H1 (cell line): Measurements from ENCODE around the gene KIAA0513. TPM values are rescaled to one million over a fixed set of nuclear protein-coding genes. Genes with fewer than 3 reads are reported as not detected.
A peak's percentile ranks its signal among the peaks of the same experiment; 100 is the strongest.

Experiments used
- CTCF ChIA-PET: fragments of 300-600 bp; sonication (Branson Sonifier 250); formaldehyde crosslinking; loops from one replicate; lab custom pipeline; 2021; ENCODE audit not compliant: partially characterized antibody; lab: Charles Lee
- POLR2A ChIA-PET: fragments of 300-600 bp; sonication (Branson Sonifier 250); formaldehyde crosslinking; loops from one replicate; lab custom pipeline; 2021; ENCODE audit warnings: inconsistent platforms; ENCODE audit not compliant: partially characterized antibody; lab: Charles Lee
- DNase-seq, 2 experiments: peaks; one replicate each; pipeline versions ENCODE4 v3.0.0 to v3.0.0-alpha.2; 2010 to 2022; ENCODE audit warnings: low spot score in 2 of 2, low read depth in 1 of 2, mixed read lengths in 1 of 2
- FAIRE-seq: peaks from 2 replicates; lab custom pipeline; 2011; peaks lifted over from hg19 to GRCh38; lab: Jason Lieb, UNC
- H2AFZ ChIP-seq: 2 replicates; pipeline ENCODE4 v1.8.1; 2012; ENCODE audit warnings: low read length, inconsistent platforms
- H2AK5ac ChIP-seq: 2 replicates; pipeline ENCODE4 v1.6.1; 2013; ENCODE audit warnings: low read depth, low read length
- H2BK120ac ChIP-seq: replicated peaks from 2 replicates; pipeline ENCODE3; 2013; ENCODE audit warnings: low read depth, low read length, inconsistent platforms
- H2BK12ac ChIP-seq: 2 replicates; pipeline ENCODE4 v1.6.1; 2013; ENCODE audit warnings: low read depth, low read length
- H2BK15ac ChIP-seq: 2 replicates; pipeline ENCODE4 v1.6.1; 2013; ENCODE audit warnings: low read length
- H2BK20ac ChIP-seq: 2 replicates; pipeline ENCODE4 v1.6.1; 2013; ENCODE audit warnings: low read length
- H2BK5ac ChIP-seq: 2 replicates; pipeline ENCODE4 v1.6.1; 2013; ENCODE audit warnings: low read depth, low read length
- H3K14ac ChIP-seq: 2 replicates; pipeline ENCODE4 v1.6.1; 2013; ENCODE audit warnings: inconsistent platforms; ENCODE audit not compliant: insufficient read length
- H3K18ac ChIP-seq: 2 replicates; pipeline ENCODE4 v1.6.1; 2013; ENCODE audit warnings: low read length; ENCODE audit errors: extremely low read depth
- H3K23ac ChIP-seq: 2 replicates; pipeline ENCODE4 v1.6.1; 2013; ENCODE audit warnings: inconsistent platforms; ENCODE audit not compliant: insufficient read length
- H3K23me2 ChIP-seq: 2 replicates; pipeline ENCODE4 v1.6.1; 2013; ENCODE audit warnings: low read depth, low read length
- H3K27ac ChIP-seq: 2 replicates; pipeline ENCODE4 v1.6.1; 2011; ENCODE audit warnings: low read depth, low read length, inconsistent platforms
- H3K27me3 ChIP-seq, 4 experiments: replicated peaks in 1 of 4; 1 replicate in 1 of 4; 2 replicates in 3 of 4; pipeline versions ENCODE4 v1.6.1 to v1.8.1; 2011 to 2013; ENCODE audit warnings: low read length in 3 of 4, mild to moderate bottlenecking in 3 of 4, inconsistent platforms in 2 of 4, mixed read lengths in 2 of 4, moderate library complexity in 1 of 4; ENCODE audit not compliant: control insufficient read depth in 3 of 4, insufficient read depth in 3 of 4; ENCODE audit errors: extremely low read depth in 1 of 4
- H3K36me3 ChIP-seq, 4 experiments: 2 replicates each; pipeline versions ENCODE4 v1.6.1 to v1.8.1; 2011 to 2013; ENCODE audit warnings: mild to moderate bottlenecking in 4 of 4, low read length in 3 of 4, moderate library complexity in 2 of 4, control low read depth in 1 of 4, inconsistent platforms in 1 of 4; ENCODE audit not compliant: insufficient read depth in 4 of 4, control insufficient read depth in 2 of 4
- H3K4ac ChIP-seq: replicated peaks from 2 replicates; pipeline ENCODE3; 2013; ENCODE audit warnings: low read length, low read depth, mixed read lengths, inconsistent platforms; ENCODE audit not compliant: insufficient read length
- H3K4me1 ChIP-seq, 4 experiments: replicated peaks in 1 of 4; 1 replicate in 1 of 4; 2 replicates in 3 of 4; pipeline versions ENCODE4 v1.6.1 to v1.8.1; 2011 to 2013; ENCODE audit warnings: low read length in 3 of 4, inconsistent platforms in 2 of 4, mixed read lengths in 1 of 4; ENCODE audit not compliant: insufficient read depth in 4 of 4, control insufficient read depth in 3 of 4
- H3K4me2 ChIP-seq, 2 experiments: 2 replicates each; pipeline versions ENCODE4 v1.6.1 to v1.8.1; 2011 to 2013; ENCODE audit warnings: low read depth in 2 of 2, low read length in 2 of 2, control low read depth in 1 of 2, inconsistent platforms in 1 of 2, mild to moderate bottlenecking in 1 of 2; ENCODE audit not compliant: insufficient read depth in 1 of 2
- H3K4me3 ChIP-seq, 4 experiments: fragments of 200-600, 300-600 bp in 1 of 4; sonication (generic), shearing (Covaris generic), sonication (Bioruptor Twin) in 1 of 4; 2 replicates each; pipeline versions ENCODE4 v1.5.1 to v1.8.1; 2011 to 2016; ENCODE audit warnings: low read length in 4 of 4, low read depth in 3 of 4, control low read depth in 2 of 4, inconsistent platforms in 2 of 4, mild to moderate bottlenecking in 2 of 4, mixed read lengths in 1 of 4, moderate library complexity in 1 of 4; ENCODE audit not compliant: insufficient read depth in 2 of 4; ENCODE audit errors: extremely low read depth in 1 of 4
- H3K56ac ChIP-seq: replicated peaks from 2 replicates; pipeline ENCODE3; 2013; ENCODE audit warnings: low read depth, mild to moderate bottlenecking, mixed read lengths, low read length, inconsistent platforms; ENCODE audit not compliant: insufficient read length
- H3K79me1 ChIP-seq: 2 replicates; pipeline ENCODE4 v1.6.1; 2013; ENCODE audit warnings: low read depth, low read length, control low read depth
- H3K79me2 ChIP-seq, 2 experiments: 2 replicates each; pipeline versions ENCODE4 v1.6.1 to v1.8.1; 2012 to 2013; ENCODE audit warnings: low read length in 2 of 2, mild to moderate bottlenecking in 2 of 2, inconsistent platforms in 1 of 2; ENCODE audit not compliant: insufficient read depth in 2 of 2, control insufficient read depth in 1 of 2
- H3K9ac ChIP-seq, 4 experiments: replicated peaks in 1 of 4; 1 replicate in 1 of 4; 2 replicates in 3 of 4; pipeline versions ENCODE4 v1.6.1 to v1.8.1; 2011 to 2013; ENCODE audit warnings: low read depth in 3 of 4, low read length in 3 of 4, control low read depth in 2 of 4, mild to moderate bottlenecking in 2 of 4, moderate library complexity in 2 of 4, inconsistent platforms in 1 of 4; ENCODE audit errors: extremely low read depth in 1 of 4
- H3K9me3 ChIP-seq, 2 experiments: 2 replicates each; pipeline versions ENCODE4 v1.6.1 to v1.8.1; 2012 to 2013; ENCODE audit warnings: mild to moderate bottlenecking in 2 of 2, moderate library complexity in 2 of 2, control low read depth in 1 of 2, inconsistent platforms in 1 of 2, low read depth in 1 of 2, low read length in 1 of 2, mixed read lengths in 1 of 2; ENCODE audit not compliant: insufficient read depth in 2 of 2
- H4K20me1 ChIP-seq, 2 experiments: replicated peaks in 1 of 2; 2 replicates each; pipeline versions ENCODE3 to v1.8.1; 2011 to 2013; ENCODE audit warnings: inconsistent platforms in 2 of 2, low read length in 2 of 2, mild to moderate bottlenecking in 1 of 2; ENCODE audit not compliant: insufficient read depth in 2 of 2, control insufficient read depth in 1 of 2
- H4K5ac ChIP-seq: 2 replicates; pipeline ENCODE4 v1.6.1; 2013; ENCODE audit warnings: low read length, low read depth, mixed read lengths, inconsistent platforms; ENCODE audit not compliant: insufficient read length
- H4K8ac ChIP-seq: 2 replicates; pipeline ENCODE4 v1.8.0; 2013; ENCODE audit warnings: mild to moderate bottlenecking, moderate library complexity, low read length, inconsistent platforms; ENCODE audit not compliant: insufficient read depth; ENCODE audit errors: extremely low read depth
- H4K91ac ChIP-seq: replicated peaks from 2 replicates; pipeline ENCODE3; 2013; ENCODE audit warnings: low read length, mixed read lengths, inconsistent platforms; ENCODE audit not compliant: insufficient read length
- GTF2F1 ChIP-seq: IDR thresholded peaks from 2 replicates; pipeline ENCODE4 v1.6.1; 2012; ENCODE audit warnings: low read depth, low read length, improper control_type of control experiment, borderline replicate concordance
- HDAC2 ChIP-seq, 2 experiments: fragments of 300-600 bp in 1 of 2; sonication (generic) in 1 of 2; IDR thresholded peaks; 2 replicates each; pipeline ENCODE4 v1.6.1; 2011 to 2012; ENCODE audit warnings: low read depth in 2 of 2, low read length in 2 of 2, mild to moderate bottlenecking in 2 of 2, moderate library complexity in 2 of 2, borderline replicate concordance in 1 of 2, inconsistent platforms in 1 of 2
- KDM1A ChIP-seq: fragments of 200-600, 300-600 bp; sonication (generic); IDR thresholded peaks from 2 replicates; pipeline ENCODE4 v1.7.1; 2016; ENCODE audit warnings: mild to moderate bottlenecking, low read length, borderline replicate concordance
- KDM4A ChIP-seq: IDR thresholded peaks from one replicate; pipeline ENCODE4 v1.7.1; 2012; ENCODE audit warnings: low read depth, mild to moderate bottlenecking, moderate library complexity, low read length, inconsistent platforms; ENCODE audit not compliant: severe bottlenecking
- MAX ChIP-seq: IDR thresholded peaks from 2 replicates; pipeline ENCODE4 v1.6.1; 2012; ENCODE audit warnings: inconsistent platforms
- NANOG ChIP-seq: IDR thresholded peaks from 2 replicates; pipeline ENCODE4 v1.6.1; 2011; ENCODE audit warnings: low read length, low read depth, mild to moderate bottlenecking, inconsistent platforms; ENCODE audit not compliant: insufficient read depth, poor library complexity, severe bottlenecking
- RBBP5 ChIP-seq: IDR thresholded peaks from 2 replicates; pipeline ENCODE4 v1.7.1; 2012; ENCODE audit warnings: low read depth, mild to moderate bottlenecking, inconsistent platforms, low read length, moderate library complexity, borderline replicate concordance
- RNF2 ChIP-seq: fragments of 200-900, 300-1000 bp; sonication (generic); IDR thresholded peaks from 2 replicates; pipeline ENCODE4 v1.7.1; 2016; ENCODE audit warnings: borderline replicate concordance, low read depth, mild to moderate bottlenecking, antibody characterized with exemption, low read length; ENCODE audit not compliant: poor library complexity, severe bottlenecking; ENCODE audit errors: missing control alignments
- SIN3A ChIP-seq, 2 experiments: IDR thresholded peaks in 1 of 2; conservative IDR thresholded peaks in 1 of 2; 2 replicates each; pipeline ENCODE4 v1.6.1; 2011 to 2012; ENCODE audit warnings: low read length in 2 of 2, improper control_type of control experiment in 1 of 2, low read depth in 1 of 2, mild to moderate bottlenecking in 1 of 2
- TAF7 ChIP-seq: optimal IDR thresholded peaks from 2 replicates; pipeline ENCODE3; 2011; ENCODE audit warnings: low read depth, mild to moderate bottlenecking, inconsistent platforms, low read length, moderate library complexity, borderline replicate concordance
- WGBS, 2 experiments: shearing (Covaris generic) in 1 of 2; methylation state at CpG; one replicate each; pipeline versions ENCODE4 v1.1.6 to v1.1.7; 2013 to 2015; ENCODE audit warnings: low lambda C conversion rate in 2 of 2, mixed read lengths in 2 of 2, inconsistent platforms in 1 of 2, low coverage in 1 of 2, missing lambda C conversion rate in 1 of 2; ENCODE audit not compliant: insufficient replicate concordance in 2 of 2, insufficient coverage in 1 of 2, insufficient read length in 1 of 2; ENCODE audit errors: extremely low coverage in 1 of 2, missing lambda C conversion rate in 1 of 2; 5-methylcytosine and 5-hydroxymethylcytosine counted together
- polyA plus RNA-seq, 7 experiments: library from polyadenylated mRNA; depleted of rRNA in 3 of 7; stranded (reverse) in 5 of 7; unstranded in 2 of 7; fragments of >200 nt in 5 of 7; fragments of 200-250 nt in 2 of 7; gene quantifications; 1 replicate in 5 of 7; 2 replicates in 1 of 7; 4 replicates in 1 of 7; pipeline versions ENCODE4 v1.2.1 to v1.2.3, GENCODE V29; 2011 to 2013; ENCODE audit warnings: missing spikeins in 2 of 7, mixed read lengths in 2 of 7
- total RNA-seq: library from RNA; stranded (reverse); fragmentation: NEBNext Ultra II Directional; extraction: Animal tissue kit (Norgen Biotek cat#: 25700); gene quantifications from 2 replicates; pipeline ENCODE4 v1.2.1, GENCODE V29; 2021

Gene KIAA0513
- total and polyA plus RNA-seq, 2 of the 8 experiments (the other 6 are each of a cell fraction or from before 2014, with no cell fraction given), result 2.1 to 6.1 TPM

DNA sequence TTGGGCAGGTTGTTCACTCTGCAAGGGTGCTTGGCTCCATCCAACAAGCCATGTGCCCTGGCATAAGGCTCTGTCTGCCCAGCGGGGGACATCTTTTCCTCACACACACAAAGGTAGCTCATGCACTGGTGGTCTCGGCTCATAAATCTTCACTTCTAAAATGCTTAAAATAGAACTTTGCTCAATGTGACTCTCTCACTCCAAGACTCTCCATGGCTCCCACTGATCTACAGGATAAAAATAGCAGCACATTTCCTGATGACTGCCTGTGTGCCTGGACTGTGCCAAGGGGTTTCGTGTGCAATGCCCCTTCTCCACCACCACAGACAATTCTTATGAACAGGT lies 99.8 kb downstream of the KIAA0513 start:
- H2BK120ac ChIP-seq, result peak overlapping the region; percentile 55
- H3K18ac ChIP-seq, result no peak overlapping the region
- H2BK15ac ChIP-seq, result no peak overlapping the region
- FAIRE-seq, result no peak
- peak overlapping the region; percentile 82; the same call in 1 of the 2 replicates for H2BK12ac ChIP-seq
- POLR2A ChIA-PET, result interaction anchor here (0.9 kb wide), 1 partner anchor 110 kb away, joined by 3 read pairs; no protein-coding TSS in a partner anchor
- H3K36me3 ChIP-seq, result no peaks in the 10 kb centered on the region
- no peaks in the 10 kb centered on the region for H3K79me2 ChIP-seq
- H3K23me2 ChIP-seq, result no peaks in the 10 kb centered on the region
- WGBS, 2 experiments, result 75% methylated on average over 3 of the region's 3 CpGs; no CpG with 5 or more reads in 1 of the 2 experiments
- no peak overlapping the region for H4K5ac ChIP-seq
- peak overlapping the region in 1 of 4 experiments; percentile 22; a peak in 1 of 8 replicates for H3K4me3 ChIP-seq
- peak overlapping the region; percentile 25 for H4K91ac ChIP-seq
- no peak overlapping the region for H3K27ac ChIP-seq
- CTCF ChIA-PET, result interaction anchor here (0.5 to 5.6 kb wide), 11 partner anchors 12 to 269 kb away, joined by 3 to 31 read pairs (median 4); no protein-coding TSS in a partner anchor
- peak overlapping the region; percentile 28 to 60; a peak in 3 of 4 replicates for H3K4me2 ChIP-seq
- H2BK20ac ChIP-seq, result no peak overlapping the region
- DNase-seq, result no peak
- H3K27me3 ChIP-seq, result no peaks in the 10 kb centered on the region; a peak in 1 of 7 replicates
- no peaks in the 10 kb centered on the region for H3K79me1 ChIP-seq
- no peak overlapping the region for H3K14ac ChIP-seq
- H2BK5ac ChIP-seq, result no peak overlapping the region
- no peak overlapping the region for H4K8ac ChIP-seq
- no peaks in the 10 kb centered on the region for H4K20me1 ChIP-seq
- H2AK5ac ChIP-seq, result 0 out of 2 replicates have a peak overlapping the region, but pooled peaks have one; percentile 25
- peaks cover 4 to 29% (median 12%) of the 10 kb centered on the region in 4 experiments for H3K4me1 ChIP-seq
- TF ChIP-seq SIN3A (conservative IDR thresholded peaks at IDR 0.05 in 1 of 2, IDR thresholded peaks at IDR 0.05 in 1 of 2; ENCODE audit: low read depth in 1 of 2, low read length in 2 of 2), result no peak
- no peak for TF ChIP-seq RNF2
- TF ChIP-seq MAX, result peak; percentile 43; the same call in 1 of the 2 replicates
- peak in 1 of 2 experiments; percentile 97; a peak in 2 of 4 replicates for TF ChIP-seq HDAC2 (IDR thresholded peaks at IDR 0.05; ENCODE audit: borderline replicate concordance in 1 of 2, low read depth in 2 of 2, low read length in 2 of 2)
- no peak for TF ChIP-seq GTF2F1
- TF ChIP-seq KDM4A, result no peak
- TF ChIP-seq NANOG, result no peak
- peak; percentile 100 for TF ChIP-seq KDM1A
- no peak for TF ChIP-seq RBBP5
- no peak for TF ChIP-seq TAF7
- H3K9ac ChIP-seq, result no peak overlapping the region
- no peak overlapping the region for H2AFZ ChIP-seq
- no peak overlapping the region for H3K56ac ChIP-seq
- peaks cover 0 to 3% of the 10 kb centered on the region in 2 experiments; a peak in 2 of 4 replicates for H3K9me3 ChIP-seq
- no peak overlapping the region for H3K23ac ChIP-seq
- H3K4ac ChIP-seq, result no peak overlapping the region
